ENCODE results near the gene APBA2.

The APBA2 gene

DNA sequence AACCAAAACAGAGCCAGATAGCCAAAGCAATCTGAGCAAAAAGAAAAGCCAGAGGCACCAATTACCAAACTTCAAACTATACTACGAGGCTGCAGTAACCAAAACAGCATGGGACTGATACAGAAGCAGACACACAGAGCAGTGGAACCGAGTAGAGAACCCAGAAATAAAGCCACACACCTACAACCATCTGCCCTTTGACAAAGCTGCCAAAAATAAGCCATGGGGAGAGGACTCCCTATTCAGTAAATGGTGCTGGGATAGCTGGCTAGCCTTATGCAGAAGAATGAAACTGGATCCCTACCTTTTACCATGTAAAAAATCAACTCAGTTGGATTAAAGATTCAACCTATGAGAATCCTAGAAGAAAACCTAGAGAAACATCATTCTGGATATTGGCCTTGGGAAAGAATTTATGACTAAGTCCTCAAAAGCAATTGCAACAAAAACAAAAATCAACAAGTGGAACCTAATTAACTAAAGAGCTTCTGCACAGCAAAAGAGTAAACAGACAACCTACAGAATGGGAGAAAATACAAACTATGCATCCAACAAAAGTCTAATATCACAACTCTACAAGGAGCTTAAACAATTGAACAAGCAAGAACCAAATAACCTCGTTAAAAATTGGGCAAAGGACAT is 95.1 kb downstream of the APBA2 start:
- in situ Hi-C loops (cut with HindIII; ENCODE audit: low sequenced_read_pairs), result no loop called here

DNA sequence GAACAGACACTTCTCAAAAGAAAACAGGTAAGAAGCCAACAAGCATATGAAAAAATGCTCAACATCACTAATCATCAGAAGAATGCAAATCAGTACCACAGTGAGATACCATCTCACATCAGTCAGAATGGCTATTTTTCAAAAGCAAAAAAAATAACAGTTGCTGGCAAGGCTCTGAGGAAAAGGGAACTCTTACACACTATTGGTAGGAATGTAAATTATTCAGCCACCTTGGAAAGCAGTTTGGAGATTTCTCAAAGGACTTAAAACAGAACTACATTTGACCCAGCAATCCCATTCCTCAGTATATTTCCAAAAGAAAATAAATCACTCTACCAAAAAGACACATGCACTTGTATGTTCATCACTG is 95.6 kb downstream of the APBA2 start:
- in situ Hi-C loops (cut with HindIII; ENCODE audit: low sequenced_read_pairs), result no loop called here

DNA sequence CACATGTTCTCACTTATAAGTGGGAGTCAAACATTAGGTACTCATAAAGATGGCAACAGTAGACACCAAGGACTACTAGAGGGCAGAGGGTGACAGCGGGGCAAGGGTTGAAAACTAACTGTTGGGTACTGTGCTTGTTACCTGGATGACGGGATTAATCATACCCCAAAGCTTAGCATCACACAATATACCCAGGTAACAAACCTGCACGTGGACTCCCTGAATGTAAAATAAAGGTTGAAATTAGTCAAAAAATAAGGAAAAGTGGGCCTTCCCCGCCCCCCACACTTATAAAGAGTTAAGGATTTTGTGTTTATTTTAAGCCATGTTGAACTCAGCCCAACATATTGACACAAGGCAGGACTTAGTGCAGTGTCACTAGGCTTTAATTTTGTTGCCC is 96.1 kb downstream of the APBA2 start:
- in situ Hi-C loops (cut with HindIII; ENCODE audit: low sequenced_read_pairs), result no loop called here

DNA sequence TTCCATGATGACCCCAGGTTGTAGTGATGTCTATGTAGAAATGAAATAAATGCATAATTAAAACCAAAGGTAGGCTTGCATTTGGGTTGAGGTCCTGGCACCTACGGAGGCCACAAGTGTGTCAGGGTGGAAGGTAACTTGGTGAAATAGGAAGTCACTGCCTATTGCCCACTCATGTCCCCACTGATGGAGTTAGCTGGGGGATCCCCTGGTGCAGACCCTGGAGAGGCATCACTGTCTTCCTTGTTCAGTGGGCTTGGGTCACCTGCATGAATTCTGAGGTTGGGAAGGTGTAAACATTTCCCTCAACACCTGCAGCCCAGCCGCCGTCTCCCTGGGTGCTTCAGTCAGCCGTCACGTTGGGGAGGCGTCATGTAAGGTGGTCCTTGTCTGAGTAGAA is 97.1 kb downstream of the APBA2 start:
- in situ Hi-C loops (cut with HindIII; ENCODE audit: low sequenced_read_pairs), result no loop called here

DNA sequence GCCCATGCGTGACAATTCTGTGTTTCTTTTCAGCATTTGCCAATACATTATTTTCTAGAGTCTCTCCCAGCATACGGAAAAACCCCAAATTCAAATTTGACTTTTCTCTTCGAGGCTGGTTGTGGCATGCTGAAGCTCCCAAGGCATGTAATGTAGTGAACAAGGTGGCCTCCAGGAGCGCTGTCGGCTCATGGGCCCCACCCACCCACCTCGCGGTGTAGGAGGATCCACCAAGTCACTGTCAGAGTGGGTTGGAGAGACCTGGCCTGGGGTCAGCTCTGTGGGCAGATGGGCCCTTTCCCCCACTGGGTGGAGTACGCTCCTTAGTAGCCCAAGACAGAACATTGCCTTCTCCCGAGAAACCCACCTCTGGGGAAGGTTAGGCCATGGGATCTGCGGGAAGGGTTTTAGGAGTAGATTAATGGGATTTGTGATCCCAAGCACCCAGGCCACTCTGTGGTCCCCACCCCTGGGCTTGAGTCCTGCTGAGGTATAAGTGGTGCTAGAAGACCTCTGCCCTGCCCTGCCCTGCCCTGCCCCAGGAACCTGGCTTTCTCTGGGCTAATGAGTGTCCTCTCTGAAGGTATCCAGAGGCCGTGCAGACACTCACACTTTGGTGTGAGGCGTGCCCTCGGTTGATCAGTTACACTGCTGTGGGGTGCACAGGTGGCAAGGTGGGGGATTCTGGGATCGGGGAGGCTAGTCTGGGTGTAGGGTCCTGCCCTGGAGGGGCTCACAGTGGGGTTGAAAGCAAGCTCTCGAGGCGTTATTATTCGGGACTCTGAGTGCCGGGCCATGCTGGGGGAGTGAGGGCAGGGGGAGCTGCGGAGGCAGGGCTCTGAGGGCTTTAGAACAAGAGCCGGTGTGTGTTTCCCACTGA is 97.9 kb downstream of the APBA2 start:
- in situ Hi-C loops (cut with HindIII; ENCODE audit: low sequenced_read_pairs), result no loop called here

DNA sequence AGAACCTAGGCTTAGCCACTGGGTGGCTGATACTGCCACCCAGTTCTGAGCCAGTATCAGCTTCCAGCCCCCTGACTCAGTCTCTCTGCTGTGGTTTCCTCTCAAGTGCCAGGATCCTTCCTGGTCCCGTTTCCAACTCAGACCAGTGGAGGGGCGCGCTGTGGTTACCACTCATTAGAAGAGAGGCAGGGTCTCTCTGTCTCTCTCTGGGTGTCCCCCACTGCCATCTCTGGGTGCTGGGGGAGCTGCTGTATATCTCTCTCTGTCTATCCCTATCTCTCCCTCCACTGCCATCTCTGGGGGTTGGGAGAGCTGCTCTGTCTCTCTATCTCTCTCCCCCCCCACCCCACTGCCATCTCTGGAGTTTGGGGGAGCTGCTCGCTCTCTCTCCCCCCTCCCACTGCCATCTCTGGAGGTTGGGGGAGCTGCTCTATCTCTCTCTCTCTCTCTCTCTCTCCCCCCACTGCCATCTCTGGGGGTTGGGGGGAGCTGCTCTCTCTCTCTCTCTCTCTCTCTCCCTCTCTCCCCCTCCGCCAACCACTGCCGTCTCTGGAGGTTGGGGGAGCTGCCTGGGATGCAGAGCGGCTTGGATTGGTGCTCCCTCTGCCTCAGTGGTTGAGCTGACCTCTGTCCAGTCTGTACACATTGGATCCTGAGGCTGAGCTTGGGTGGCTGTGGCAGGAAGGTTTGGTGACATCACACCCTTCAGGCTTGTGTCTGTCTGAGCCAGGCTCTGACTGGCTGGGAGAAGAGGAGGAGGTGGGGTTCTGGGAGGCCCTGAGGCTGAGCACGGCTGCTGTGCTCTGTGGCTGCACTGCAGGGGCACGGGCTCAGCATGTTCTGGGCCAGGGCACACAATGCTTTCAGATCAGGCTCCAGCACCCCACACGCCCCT is 98.9 kb downstream of the APBA2 start:
- in situ Hi-C loops (cut with HindIII; ENCODE audit: low sequenced_read_pairs), result no loop called here

DNA sequence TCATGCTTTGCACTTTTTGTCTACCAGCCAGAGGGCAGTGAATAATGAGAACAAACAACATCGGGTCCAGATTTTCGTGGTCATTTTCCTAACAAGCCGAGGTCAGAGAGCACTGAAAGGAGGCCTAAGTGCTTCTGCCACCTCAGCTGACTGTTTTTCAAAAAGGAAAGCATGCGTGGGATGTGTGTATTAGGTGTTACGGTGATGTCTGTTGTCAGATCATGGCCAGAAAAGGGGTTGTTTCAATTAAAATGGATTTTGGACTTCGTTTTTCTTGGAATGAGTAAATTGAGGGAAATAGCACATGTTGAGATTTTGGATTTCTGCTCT is 99.5 kb downstream of the APBA2 start:
- in situ Hi-C loops (cut with HindIII; ENCODE audit: low sequenced_read_pairs), result no loop called here

DNA sequence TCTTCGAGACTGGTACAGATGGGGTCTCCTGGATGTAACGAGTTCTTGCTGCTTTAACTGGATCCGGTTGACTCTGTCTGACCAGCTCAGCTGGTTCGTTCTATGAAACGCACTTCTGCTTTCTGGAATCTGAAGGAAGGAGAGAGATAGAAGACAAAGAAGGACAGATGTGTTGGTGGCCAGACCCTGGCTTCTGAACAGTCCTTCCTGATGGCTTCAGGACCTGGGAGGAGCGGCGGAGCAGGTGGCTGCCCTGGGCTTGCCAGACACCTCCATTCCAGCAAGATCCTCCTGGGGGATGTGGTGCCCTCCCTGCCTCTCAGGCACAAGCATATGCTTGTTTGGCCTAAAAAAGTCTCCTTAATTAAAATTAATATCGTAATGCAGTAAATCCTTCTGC is 99.9 kb downstream of the APBA2 start:
- in situ Hi-C loops (cut with HindIII; ENCODE audit: low sequenced_read_pairs), result no loop called here

DNA sequence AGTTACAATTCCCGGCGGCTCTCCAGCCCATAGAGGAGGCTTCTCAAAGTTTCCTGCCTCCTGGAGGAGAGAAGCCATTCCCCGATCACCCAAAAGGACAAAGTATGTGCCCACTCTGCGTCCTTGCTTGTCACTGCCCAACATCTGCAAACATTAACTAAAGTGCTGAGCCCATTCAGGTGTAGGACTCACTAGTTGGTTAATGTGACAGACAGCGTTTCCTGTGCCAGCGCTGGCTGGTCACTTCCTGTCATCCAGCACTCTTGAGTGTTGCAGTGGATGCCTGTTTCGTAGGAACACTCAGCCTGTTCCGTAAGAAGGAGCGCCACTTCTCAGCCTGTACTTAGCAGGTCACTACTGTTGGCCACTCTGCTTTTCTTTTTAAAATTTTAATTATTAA is 100.3 kb downstream of the APBA2 start:
- in situ Hi-C loops (cut with HindIII; ENCODE audit: low sequenced_read_pairs), result no loop called here

DNA sequence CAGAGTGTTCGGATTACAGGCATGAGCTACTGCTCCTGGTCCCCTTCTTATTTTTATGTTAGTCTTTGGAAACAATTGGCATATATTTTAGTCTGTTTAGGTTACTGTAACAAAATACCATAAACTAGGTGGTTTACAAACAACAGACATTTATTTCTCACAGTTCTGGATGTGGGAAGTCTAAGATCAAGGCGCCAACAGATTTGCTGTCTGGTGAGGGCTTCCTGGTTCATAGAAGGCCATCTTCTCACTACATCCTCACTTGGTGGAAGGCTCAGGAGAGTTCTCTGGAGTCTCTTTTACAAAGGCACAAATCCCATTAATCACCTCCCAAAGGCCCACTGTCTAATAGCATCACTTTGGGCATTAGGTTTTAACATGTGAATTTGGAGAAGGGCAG is 101.0 kb downstream of the APBA2 start:
- in situ Hi-C loops (cut with HindIII; ENCODE audit: low sequenced_read_pairs), result no loop called here

DNA sequence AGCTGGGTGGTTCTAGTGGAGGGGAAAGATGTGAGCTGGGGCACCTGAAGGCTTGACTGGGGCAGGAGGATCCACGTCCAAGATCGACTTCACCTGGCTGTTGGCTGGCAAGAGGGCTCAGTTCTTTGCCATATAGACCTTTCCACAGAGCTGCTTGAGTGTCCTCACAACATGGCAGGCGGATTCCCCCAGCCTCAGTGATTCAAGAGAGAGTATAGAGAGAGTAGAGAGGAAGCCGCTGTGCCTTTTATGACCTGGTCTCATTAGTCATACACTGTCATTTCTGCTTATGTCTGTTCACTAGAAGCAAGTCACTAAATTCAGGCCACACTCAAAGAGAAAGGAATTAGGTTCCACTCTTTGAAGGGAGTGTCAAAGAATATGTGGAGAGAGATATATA is 101.6 kb downstream of the APBA2 start:
- in situ Hi-C loops (cut with HindIII; ENCODE audit: low sequenced_read_pairs), result no loop called here

DNA sequence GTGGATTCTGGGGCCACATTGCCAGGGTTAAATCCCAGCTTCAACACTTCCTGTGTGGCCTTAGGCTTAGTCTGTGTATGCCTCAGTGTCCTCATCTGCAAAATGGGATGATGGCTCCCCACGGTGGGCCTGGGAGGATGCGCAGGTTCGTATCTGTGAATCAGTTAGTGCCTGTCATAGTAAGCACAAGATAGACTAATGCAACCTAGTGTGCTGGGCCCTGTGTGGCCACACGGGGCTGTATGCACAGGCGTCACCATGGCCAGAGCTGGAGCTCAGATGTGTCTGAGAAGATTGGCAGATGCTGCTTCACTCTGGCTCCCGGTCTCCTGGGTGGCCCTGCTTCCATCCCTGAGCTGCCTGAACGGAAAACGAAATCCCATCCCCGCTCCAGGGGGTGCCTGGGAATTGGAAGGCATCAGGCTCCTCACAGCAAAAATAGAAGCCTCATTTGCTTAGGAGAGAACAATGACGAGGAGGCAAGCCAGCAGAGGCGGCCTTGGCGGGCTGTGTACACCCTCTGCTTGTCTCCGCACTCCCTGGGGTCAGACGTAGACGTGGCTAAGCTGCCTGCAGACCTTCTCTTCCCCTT is 103.6 kb downstream of the APBA2 start:
- in situ Hi-C loops (cut with HindIII; ENCODE audit: low sequenced_read_pairs), result no loop called here

DNA sequence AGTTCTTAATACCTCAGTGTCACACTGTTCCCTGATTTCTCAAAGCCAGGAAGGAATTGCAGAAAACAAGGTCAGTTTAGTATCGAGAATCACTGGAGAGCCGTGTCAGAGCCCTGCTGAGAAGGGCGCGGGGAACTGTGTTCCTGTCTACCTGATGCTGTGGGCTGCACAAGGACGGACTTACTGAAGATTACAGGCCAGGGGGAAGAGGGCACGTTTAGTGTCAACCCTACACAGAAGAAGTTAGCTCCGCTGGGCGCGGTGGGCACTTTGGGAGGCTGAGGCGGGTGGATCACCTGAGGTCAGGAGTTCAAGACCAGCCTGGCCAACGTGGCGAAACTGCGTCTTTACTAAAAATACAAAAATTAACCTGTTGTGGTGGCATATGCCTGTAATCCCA is 104.1 kb downstream of the APBA2 start:
- in situ Hi-C loops (cut with HindIII; ENCODE audit: low sequenced_read_pairs), result no loop called here

DNA sequence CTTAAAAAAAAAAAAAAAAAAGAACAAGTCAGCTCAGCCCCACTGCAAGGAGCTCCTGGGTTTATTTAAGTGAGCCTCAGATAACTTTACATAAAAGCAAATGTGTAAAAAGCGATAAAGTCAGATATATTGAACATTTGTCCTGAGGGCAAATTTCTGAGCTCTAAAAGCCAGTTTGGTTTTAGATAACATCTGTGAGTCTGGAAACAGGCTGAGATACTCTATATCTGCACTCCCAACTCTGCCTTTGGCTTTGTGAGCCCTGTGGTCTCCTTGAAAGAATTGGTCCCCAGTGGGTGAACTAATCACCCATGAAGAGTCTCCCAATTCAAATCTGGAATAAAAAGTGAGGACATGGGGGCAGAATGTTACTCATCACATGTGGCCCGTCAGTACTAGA is 104.6 kb downstream of the APBA2 start:
- in situ Hi-C loops (cut with HindIII; ENCODE audit: low sequenced_read_pairs), result no loop called here

DNA sequence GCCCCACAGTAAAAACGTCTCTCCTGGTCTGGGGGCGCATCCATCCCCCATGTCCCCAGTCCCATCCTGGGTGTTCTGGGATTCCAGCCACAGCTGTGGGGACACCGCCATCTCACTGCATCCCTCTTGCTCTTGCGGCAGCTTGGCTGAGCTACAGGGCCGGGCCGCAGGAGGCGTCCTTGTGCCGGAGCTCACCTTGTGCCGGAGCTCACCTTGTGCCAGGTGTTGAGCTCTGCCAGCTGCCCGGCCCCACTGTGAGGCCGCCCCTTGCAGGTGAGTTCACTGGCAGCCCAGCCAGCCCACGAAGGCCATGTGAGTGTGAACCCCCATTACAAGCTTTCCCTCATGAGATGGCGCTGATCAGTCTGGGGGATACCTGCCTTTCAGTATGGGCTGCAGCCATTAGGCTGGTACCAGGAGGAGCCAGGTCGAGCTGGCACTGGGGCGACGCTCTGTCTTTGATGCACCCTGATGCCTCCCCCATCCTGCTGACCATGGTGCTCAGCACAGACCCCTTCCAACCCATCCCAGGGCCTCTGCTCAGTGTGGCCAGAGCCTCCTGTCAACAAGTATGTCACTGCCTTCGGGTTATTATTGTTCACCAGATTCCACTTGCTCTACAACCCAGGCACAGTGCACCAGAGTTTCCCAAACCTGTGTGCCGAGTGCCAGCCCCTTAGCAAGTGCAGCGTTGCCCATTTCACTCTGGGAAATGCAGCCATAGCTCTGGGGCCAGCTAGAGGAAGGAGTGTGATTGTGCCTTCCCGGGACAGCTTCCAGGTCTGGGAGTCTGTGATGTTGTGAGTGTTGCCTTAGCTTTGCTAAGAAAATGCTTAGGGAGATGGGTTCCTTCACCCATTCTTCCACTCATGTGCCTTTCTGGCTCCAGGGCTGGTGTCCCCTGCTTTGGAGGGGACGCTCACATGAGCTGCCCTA is 105.7 kb downstream of the APBA2 start:
- in situ Hi-C loops (cut with HindIII; ENCODE audit: low sequenced_read_pairs), result no loop called here

DNA sequence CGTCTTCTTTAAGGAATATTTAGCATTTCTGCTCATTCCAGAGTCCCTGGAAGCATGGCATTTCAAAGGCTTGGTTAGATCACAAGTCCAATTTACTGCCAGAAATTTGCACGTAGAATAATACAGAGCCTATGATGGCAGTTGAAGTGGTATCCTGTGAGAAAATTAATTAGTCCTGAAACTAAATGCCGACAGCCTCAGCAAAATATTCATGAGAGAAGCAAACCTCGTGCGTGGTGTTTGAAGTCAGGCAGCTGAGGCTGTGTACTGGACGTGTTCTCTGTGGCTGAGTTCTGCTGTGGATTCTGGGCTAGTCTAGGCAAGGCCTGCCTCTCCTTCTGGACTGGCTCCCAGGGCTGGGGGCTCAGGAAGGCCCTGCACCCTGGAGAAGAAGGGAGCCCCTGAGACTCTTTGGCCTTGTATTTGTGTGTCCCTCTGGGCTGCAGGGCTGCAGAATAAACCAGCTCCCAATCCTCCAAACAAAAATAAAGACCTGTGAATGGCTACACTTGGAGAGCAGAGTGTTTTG is 106.6 kb downstream of the APBA2 start:
- in situ Hi-C loops (cut with HindIII; ENCODE audit: low sequenced_read_pairs), result no loop called here

DNA sequence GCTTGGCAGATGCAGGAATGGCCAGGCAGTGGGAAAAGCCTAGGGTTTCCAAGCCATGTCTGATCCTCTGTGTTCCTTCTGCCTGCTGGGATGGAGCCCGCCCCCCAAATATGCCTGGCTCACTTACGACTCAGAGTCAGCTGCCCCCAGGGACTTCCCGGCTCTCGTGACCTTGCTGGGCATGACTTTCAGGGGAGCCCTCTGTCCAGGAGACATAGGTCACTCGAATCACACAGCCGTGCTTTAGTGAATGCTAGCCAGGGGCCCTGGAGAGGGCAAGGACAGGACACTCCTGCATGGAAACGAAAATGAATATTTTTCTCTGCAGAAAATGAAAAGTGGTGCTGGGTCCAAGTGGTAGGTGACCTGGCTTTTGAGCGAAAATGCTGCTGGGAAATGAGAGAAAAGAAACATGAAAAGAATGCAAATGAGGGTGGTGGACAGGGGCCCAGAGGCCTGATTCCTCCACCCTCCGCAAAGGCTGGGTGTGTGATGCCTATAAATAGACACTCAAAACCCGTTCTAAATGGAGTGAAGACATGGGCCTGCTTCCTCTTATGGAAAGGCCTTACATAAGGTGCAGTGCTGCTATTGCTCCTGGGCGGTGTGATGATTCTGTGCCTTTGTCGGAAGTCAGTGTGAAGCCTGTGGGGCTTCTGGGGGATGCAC is 107.4 kb downstream of the APBA2 start:
- in situ Hi-C loops (cut with HindIII; ENCODE audit: low sequenced_read_pairs), result no loop called here

DNA sequence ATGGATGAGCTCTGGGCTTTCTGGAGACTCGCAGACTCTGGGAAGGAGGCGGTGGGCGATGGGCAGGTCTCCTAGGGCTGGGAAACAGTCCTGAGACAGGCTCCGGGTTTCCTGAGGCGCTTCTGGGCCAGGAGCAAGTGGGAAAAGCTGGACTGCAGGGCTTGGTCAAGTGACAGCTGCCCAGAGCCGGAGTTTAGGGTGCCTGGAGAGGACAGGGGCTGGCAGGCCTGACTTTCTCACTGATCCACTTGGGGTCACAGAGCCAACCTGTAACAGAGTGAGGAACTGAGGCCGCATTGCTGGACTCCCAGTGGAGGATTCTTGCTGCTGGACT is 107.9 kb downstream of the APBA2 start:
- in situ Hi-C loops (cut with HindIII; ENCODE audit: low sequenced_read_pairs), result no loop called here

DNA sequence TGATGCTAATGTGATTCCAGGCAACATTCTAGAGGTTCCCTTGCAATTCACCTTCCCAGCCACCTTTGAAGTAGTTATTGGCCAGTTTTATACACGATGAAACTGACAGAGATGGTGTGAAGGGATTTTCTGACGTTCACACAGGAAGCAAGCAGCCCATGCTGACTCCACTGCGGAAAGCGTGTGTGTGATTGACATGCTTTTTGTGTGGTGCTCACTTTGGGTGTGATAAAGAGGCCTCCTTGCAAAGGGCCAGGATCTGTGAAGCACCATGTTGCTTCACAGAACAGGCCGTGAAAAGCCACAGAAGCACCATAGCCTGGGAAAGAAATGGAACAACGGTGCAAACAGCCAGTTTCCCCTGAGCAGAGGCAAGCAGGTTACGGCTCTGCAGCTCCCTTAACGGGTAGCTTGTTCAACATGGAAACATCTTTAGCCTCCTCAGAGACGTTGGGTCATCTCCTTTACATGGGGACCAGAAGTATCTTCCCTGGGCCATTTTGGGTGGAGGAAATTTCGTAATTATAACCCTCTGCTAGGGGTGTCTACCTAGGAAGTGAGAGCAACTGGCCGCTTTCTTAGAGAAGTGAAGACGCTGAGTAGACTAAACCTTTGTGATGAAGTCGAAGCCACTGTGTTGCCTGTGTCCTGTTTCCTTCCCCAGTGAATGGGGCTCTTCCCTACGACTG is 108.5 kb downstream of the APBA2 start:
- in situ Hi-C loops (cut with HindIII; ENCODE audit: low sequenced_read_pairs), result no loop called here
